ENCODE data around the gene FITM1.

The FITM1 gene

GRCh38 chr14:24155100-24155499 lies 24.6 kb downstream of the FITM1 start:
- POLR2A ChIA-PET, result interaction anchor here (1.2 to 2.9 kb wide), 4 partner anchors 9 to 40 kb away, joined by 3 to 8 read pairs (median 5); partner anchors contain the start of genes EMC9, PSME2 and TM9SF1
- H3K4me1 ChIP-seq (ENCODE audit: control insufficient read depth, insufficient read depth, low read length), result no peaks in the 10 kb centered on the region
- peaks cover 50 to 80% of the 10 kb centered on the region in 2 experiments for H3K36me3 ChIP-seq (ENCODE audit: control insufficient read depth in 2 of 2, insufficient read depth in 1 of 2, low read length in 2 of 2)
- H3K4me3 ChIP-seq (ENCODE audit: low read depth, low read length), result no peak overlapping the region
- CTCF ChIA-PET, result interaction anchor here (1.7 kb wide), 1 partner anchor 97 kb away, joined by 9 read pairs; no protein-coding TSS in a partner anchor
- H3K27ac ChIP-seq (ENCODE audit: extremely low read depth, low read depth, low read length), result no peak overlapping the region
- TF ChIP-seq KLF10 (tag by site-specific recombination; IDR thresholded peaks at IDR 0.05) (no peak), ZNF600 (tag by site-specific recombination; IDR thresholded peaks at IDR 0.05) (no peak), RBAK (tag by site-specific recombination; IDR thresholded peaks at IDR 0.05) (no peak), ZNF2 (tag by site-specific recombination; IDR thresholded peaks at IDR 0.05) (no peak), ZNF266 (tag by site-specific recombination; IDR thresholded peaks at IDR 0.05; ENCODE audit: low read depth) (no peak), ZNF426 (tag by site-specific recombination; IDR thresholded peaks at IDR 0.05) (no peak), SP3 (tag by site-specific recombination; IDR thresholded peaks at IDR 0.05) (no peak), ZNF280D (tag by site-specific recombination; IDR thresholded peaks at IDR 0.05) (no peak), ZFP69B (tag by site-specific recombination; IDR thresholded peaks at IDR 0.05) (no peak), ATF2 (tag by site-specific recombination; IDR thresholded peaks at IDR 0.05; ENCODE audit: low read depth) (no peak), SP7 (tag by site-specific recombination; IDR thresholded peaks at IDR 0.05) (no peak), ZNF555 (tag by site-specific recombination; conservative IDR thresholded peaks at IDR 0.05) (no peak), ZNF513 (tag by site-specific recombination; IDR thresholded peaks at IDR 0.05) (no peak)
- no peaks in the 10 kb centered on the region for H3K9me3 ChIP-seq (ENCODE audit: control insufficient read depth, insufficient read depth, low read depth, low read length)

- Histone ChIP-seq H3K4me1 (ENCODE audit: control insufficient read depth, insufficient read depth, low read length) (peaks cover 5% of the 10 kb centered on the region), H3K4me3 (ENCODE audit: low read depth, low read length) (no peak overlapping the region), H3K36me3 (ENCODE audit: control insufficient read depth in 2 of 2, insufficient read depth in 1 of 2, low read length in 2 of 2) (peaks cover 50 to 70% of the 10 kb centered on the region in 2 experiments), H3K27ac (ENCODE audit: extremely low read depth, low read depth, low read length) (no peak overlapping the region), H3K9me3 (ENCODE audit: control insufficient read depth, insufficient read depth, low read depth, low read length) (no peaks in the 10 kb centered on the region)
- ChIA-PET CTCF (no interaction called here), POLR2A (interaction anchor here (1.7 to 2.9 kb wide), 2 partner anchors 11 to 43 kb away, joined by 4 to 8 read pairs; partner anchors contain the start of genes DCAF11, NRL and PSME2)
- no peak for TF ChIP-seq ZBTB44 (tag by site-specific recombination; IDR thresholded peaks at IDR 0.05)
Measured at GRCh38 chr14:24156840-24157239, 26.4 kb downstream of the FITM1 start.

All from HEK293 (cell line).